NCI-H748 (cell line): ENCODE results near the gene COL11A2.
A peak's percentile ranks its signal among the peaks of the same experiment; 100 is the strongest.

ENCODE experiments used
- DNase-seq: peaks from one replicate; lab custom pipeline; 2025; ENCODE audit not compliant: unreplicated experiment; lab: John Stamatoyannopoulos, UW

COL11A2 gene

DNA sequence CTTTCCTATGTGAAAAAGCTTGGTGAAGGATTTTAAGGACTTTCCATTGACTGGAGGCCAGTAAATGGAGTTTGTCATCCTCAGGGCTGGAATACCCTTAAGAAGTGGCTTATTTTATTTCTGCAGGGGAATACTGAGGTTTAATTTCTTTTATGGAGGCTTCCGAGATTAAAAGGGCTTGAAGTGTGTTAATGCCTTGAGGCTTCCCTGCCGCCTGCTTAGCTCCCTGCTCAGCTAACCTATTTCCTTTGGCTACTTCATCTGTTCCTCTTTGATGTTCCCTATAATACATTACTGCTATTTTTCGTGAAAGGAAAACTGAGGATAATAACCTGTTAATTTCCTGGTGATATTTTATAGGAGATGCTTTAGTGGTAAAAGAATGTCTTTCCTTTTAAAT lies 72.3 kb downstream of the COL11A2 start:
- DNase-seq, result no peak

DNA sequence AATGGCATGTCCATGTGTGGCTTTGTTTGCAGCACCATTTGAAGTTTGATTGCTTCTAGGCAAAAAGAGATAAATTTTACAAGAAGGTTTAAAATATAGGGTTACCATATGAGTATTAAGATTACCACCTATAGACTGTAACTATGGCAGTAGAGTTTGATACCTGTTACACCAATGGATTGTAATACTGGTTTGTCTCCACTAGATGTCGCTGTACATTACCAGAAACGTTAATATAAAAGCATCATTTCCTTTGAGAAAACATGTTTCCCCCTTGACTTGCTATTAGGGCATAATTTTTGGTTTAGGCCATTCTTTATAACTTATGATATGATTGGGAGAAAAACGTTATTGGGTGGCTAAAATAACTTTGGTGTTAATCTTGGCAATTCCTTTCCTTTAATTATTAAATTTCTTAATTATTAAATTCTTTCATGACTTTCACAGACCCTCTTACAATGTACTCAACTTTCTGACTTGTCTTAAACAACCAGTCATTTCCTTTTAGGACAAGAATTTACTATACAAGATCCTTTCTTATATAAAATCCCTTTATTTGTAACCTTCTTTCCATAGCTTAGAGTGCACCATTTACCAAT lies 73.6 kb downstream of the COL11A2 start:
- peak; percentile 64 for DNase-seq

DNA sequence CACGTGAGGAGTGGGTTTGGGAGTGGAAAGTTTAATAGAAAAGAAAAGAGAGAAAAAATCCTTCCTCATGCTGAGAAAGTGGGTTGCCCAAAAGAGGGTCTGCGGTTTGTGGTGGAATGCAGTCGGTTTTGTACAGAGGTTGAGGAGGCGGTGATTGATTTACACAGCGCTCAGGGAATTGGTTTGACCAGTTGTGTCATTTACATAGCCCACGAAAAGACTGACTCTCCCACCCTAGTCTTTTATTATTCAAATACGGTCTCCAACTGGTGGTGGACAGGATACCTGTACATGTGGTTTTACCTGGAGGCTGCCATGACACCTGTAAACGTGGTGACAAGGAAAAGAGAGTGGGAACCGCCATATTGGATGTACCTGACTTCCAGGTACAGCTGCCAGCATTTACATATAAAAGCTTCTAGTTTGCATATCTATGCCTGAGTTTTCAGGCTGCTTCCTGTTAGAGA lies 74.4 kb downstream of the COL11A2 start:
- DNase-seq, result no peak

DNA sequence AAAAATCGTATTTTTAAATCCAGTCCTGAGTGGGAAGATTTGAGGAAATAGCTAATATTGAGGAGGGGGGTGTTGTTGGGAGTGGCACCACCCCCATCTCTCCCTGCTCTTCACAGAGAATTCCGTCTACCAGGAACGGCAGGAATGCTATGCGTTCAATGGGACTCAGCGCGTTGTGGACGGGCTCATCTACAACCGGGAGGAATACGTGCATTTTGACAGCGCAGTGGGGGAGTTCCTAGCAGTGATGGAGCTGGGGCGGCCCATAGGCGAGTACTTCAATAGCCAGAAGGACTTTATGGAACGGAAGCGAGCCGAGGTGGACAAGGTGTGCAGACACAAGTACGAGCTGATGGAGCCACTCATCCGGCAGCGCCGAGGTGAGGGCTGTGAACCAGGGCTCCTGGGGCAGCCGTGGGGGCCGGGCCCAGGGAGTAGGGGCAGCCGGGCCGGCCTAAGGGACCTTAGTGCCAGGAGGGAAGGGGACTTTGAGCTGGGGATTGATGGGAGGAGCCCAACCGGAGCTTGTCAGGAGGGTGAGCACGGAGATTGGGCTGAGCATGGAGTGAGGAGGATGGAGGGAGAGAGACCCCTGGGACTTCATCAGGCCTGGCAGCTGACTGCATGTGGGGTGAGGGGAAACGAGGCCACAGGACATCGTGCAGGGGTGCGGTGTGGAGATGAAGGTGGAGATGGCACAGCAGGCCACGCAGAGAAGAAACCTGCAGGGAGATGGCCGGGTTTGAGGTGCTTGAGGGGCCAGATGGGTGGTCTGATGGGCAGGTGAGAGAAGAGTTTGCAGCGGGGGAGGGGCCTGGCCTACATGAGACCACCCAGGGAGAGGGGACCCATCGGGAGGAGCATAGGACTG lies 75.2 kb downstream of the COL11A2 start:
- peak; percentile 20 for DNase-seq

DNA sequence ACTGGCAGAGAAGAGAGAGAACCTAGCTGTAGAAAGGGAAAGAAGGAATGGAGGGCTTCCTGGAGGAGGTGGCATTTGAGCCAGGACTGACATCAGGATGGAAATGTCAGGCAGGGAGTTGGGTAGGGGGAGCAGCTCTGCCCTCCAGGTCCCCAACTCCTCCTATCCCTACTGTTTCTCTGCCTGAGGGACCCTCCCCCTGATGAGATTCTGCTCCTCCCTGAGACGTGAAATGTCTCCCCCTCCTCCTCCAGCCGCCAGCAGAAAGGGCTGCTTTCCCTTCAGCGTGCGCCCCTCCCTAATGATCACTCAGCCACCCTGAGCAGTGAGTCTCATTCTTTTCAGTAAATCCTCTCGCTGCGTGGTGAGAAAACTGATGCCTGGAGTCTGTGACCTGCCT lies 75.8 kb downstream of the COL11A2 start:
- DNase-seq, result no peak

DNA sequence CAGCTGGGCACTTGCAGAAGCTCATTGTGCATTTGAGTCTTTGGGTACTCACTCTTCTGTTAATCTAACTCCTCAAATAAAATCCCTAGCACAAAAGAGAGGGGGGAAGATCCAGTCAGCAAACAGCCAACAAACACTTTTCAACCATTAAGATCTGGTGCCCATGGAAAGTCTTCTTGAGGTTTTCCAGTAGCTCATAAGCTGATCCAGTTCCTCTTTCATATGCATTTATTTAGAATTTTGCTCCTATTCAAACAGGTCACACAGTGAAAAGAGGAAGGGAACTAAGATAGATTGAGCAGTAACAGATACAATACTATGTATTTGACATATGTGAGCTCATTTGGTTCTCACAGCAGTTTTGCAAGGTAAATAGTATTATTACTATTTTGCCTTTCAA lies 77.9 kb downstream of the COL11A2 start:
- DNase-seq, result no peak

DNA sequence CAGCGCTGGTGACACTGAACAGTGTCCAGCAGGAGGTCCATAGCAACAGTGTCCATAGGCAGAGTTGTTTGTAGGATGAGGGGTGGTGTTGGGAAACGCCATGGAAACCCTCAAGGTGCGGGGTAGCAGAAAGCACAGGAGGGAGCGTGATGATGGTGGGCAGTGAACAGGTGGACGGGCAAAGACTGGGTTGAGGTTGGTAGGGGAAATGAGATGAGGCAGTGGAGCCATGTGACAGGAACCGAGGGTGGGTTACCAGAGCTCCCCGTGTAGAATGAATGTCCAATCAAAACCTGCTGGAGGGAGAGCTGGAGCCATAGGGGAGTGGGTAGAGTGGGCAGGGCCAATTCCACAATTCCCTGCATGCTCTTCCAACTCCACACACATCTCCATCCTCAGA lies 78.5 kb downstream of the COL11A2 start:
- peak; percentile 22 for DNase-seq
